HS-5 (cell line): ENCODE results near the gene LAX1.
"Not testable (repeated sequence)": the region's sequence is repeated elsewhere in the genome, so short reads cannot be mapped to it uniquely, and the experiment has no call there.

ENCODE experiments used
- DNase-seq: peaks from one replicate; pipeline ENCODE4 v3.0.0-alpha.2; 2012; ENCODE audit warnings: low read depth

Gene LAX1, protein sequence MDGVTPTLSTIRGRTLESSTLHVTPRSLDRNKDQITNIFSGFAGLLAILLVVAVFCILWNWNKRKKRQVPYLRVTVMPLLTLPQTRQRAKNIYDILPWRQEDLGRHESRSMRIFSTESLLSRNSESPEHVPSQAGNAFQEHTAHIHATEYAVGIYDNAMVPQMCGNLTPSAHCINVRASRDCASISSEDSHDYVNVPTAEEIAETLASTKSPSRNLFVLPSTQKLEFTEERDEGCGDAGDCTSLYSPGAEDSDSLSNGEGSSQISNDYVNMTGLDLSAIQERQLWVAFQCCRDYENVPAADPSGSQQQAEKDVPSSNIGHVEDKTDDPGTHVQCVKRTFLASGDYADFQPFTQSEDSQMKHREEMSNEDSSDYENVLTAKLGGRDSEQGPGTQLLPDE

DNA sequence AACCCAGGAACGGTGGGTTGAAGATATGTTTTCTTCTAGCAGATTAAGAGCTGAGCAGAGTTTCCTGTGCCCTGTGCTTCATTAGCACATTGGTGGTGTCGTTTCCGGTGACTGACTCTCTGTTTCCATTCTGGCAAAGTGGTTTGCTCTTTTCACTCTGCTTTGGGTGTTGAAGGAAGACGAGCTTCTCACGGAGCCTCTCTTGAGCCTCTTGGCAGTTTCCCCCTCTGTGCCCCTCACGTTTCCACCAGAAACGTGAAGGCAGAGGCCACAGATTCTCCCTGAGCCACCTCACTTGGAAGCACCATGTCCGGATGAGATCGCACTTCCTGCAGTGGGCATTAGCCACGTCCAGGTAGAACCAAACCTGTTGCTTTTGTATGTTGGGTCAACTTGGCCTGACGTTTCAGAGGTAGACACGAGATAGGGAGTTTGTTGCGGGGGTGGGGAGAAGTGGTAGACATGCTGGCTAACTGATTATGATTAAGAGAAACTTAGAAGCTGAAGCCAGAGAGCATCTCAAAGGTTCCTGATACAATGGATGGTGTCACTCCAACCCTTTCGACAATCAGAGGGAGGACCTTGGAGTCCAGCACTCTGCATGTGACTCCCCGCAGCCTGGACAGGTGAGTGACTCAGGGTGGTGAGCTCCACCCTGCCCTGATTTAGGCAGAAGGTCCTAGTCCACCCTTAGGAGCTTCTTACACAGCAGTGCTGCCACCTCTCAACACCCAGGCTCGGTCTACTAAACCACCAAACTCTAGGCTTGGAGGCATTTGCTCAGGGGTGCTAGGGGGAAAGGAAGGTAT lies at the start of gene LAX1:
Gene LAX1, plus strand, starts transcription at position 155 of the 809 bp plus-strand sequence. Its CDS starts 383 bp downstream, at position 538.
- no peak for DNase-seq

DNA sequence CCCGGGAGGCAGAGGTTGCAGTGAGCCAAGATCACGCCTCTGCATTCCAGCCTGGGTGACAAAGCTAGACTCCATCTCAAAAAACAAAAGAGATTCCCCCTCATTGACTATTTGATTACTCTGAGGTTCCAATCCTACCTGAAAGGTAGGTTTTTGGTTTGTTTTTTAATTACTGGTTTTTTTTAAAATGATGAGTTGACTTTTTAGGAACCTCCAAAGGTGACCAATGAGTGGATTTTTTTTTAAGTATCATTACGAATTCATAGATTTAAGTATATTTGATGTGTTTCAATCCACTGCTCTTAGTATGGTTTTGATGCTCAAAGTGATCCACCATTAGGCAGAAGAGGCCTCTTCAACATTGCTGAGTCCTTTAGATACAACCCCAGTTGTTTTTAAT lies 47.9 kb upstream of the LAX1 start:
- no peak for DNase-seq

DNA sequence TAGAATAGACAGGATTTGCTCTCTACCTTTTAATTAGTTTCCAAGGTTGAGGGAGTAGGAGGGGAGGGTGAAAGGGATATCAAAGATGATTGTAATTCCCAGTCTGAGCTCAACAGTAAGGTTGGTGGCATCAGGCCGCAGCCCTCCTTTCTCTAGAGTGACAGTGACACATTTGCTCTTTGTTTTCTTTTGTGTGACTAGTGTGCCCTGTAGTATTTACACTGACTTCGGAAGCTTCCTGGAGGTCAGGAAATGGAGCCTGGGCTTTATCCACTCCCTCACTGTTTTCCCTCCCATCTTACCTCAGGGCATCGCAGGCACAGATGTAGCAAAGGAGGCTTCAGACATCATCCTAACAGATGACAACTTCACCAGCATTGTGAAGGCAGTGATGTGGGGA lies 44.7 kb upstream of the LAX1 start:
- DNase-seq = no peak

DNA sequence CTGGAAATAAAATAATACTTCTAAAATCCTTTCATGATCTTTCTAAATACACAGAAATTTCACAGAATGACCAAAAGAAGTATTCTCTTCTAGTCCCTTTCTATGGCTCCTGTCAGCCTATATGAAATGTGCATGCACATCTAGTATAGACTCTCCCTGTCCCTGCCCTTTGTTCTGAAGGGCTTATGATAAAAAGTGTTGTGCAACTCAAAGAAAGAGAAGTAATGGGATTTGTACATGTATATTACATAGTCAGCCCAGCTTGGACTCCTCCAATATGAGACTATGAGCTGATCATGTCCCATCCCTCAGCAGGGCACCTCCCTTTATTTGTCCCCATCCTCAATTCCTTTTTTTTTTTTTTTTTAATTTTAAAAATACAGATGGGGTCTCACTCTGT lies 42.1 kb upstream of the LAX1 start:
- no peak for DNase-seq

DNA sequence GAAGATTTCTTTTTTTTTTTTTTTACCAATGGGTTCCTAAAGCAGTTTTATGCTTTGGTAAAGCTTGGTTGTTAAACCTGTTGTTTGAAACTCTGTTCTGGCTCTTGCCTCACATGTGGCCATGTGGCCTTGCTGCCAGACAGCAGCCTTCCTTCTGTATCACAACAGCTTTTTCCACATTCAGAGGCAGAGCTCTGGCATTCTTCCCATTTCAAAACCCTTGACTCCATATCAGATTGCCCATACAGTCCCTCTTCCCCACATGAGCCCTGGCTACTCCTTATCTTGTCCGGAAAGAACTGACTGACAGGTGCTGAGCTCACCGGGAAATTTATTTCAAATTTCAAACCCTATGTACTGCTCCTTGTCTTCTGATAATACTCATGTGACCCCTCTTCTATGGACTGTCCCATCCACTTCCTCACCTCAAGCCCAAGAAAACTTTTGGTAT lies 38.5 kb upstream of the LAX1 start:
- no peak for DNase-seq

DNA sequence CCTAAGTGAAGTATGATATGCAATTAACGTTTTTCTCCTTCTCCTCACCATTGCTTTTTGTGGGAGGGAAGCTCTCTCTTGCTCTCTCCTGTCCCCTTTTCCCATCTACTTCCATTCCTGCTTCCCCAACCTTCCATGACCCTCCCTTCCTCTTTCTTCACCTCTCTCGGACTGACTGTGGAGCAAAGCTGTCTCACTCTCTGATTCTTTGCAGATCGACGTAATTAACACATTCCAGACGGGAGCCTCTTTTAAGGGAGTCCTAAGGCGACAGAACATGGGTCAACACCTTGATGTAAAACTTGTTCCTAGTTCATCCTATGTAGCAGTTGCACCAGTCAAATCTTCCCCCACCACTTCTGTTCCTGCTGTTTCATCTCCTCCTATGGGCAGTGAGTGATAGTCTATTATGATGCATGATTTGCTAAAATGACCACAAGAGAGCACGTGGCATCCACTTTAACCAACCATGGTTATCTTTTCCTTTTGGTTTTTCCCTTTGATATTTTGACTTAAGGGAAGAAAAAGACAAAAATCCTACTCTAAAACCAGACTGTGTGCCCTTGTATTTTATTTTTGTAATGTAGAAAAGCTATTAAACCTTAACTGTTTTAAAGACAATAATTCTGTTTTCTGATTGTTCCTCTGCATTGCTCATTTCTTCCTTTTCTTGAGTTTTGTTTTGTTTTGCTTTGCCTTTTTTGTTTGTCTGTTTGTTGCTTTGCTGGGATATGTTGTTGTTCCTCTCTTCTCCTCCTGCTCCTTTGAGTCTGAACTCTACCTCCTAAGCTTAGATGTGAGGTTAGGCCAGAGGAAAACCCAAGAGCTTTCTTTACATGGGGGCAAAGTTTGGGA lies 31.7 kb upstream of the LAX1 start:
- no peak for DNase-seq

DNA sequence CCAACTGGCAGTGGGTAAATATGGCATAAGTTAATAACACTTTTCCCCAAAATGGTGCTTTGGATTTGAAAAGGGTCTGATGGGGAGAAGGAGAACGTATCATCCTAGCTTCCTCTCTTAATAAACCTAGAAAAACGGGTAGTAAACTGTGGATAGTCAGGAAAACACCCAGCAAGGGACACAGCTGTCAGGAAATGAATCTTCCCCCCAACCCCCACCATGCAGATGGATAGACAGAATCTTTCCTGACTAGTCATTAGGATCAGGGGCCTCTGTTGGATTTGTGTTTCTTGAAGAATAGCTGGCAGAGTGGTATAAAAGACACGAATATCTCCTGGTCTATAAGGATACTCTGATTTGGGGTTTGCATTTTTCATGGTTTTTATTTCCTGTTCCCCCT lies 22.5 kb upstream of the LAX1 start:
- no peak for DNase-seq

DNA sequence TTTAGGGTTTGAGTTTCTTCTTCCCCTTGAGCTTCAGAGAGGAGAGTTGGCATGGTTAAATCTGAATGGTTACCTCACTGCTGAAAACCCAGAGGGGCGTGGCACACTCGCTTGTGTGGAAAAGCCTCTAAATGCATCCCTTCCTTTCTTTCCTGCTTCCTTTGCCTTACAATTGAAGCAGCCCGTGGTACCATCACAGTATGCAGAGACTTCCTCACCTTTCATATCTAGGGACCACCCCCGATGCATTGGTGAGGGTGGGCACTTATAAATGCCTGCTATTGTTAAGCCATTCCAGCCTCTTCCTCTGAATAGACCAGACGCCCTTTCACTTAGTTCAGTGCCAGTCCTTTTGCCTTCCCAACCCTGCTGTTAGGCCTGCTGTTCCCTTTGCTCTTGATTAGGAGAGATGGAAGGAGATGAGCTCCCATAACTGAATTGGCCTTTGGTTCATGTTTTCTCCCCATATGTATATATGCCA lies 21.9 kb upstream of the LAX1 start:
- no peak for DNase-seq

DNA sequence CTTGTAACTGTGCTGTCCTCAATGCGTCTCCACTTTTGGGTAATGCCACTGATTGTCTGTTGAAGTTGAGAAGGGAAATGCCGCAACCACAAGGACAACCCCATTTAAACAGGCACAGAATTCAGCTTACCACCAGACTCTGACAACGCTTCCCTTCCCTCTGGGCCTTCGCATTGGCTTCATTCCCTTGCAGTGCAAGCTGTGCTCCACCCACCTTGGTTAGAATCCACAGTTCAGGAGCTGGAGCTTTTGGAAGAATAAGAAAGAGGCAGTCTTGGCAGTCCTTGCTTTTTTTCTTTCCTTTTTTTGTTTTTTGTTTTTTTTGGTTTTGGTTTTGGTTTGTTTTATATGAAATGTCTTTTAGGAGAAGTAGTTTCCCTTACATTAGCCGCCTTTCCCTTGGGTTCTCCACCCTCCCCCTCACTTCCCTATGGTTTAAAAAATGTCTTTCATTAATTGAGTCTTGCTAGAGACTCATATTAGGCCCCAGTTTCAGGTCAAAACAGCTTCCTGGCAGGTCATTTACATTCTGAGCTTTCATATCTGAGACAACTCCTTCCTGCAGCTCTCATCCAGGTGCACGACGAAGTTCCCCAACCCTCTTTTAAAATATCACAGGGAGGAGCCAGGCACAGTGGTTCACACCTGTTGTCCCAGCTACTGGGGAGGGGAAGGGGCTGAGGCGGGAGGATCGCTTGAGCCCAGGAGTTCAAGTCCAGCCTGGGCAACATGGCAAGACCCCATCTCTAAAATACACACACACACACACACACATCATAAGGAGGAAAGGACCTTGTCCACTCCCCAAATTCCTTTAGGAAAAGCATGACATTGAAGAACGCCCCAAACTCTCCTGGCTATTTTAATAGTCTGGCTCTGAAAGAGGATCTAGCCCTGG lies 20.7 kb upstream of the LAX1 start:
- no peak for DNase-seq

DNA sequence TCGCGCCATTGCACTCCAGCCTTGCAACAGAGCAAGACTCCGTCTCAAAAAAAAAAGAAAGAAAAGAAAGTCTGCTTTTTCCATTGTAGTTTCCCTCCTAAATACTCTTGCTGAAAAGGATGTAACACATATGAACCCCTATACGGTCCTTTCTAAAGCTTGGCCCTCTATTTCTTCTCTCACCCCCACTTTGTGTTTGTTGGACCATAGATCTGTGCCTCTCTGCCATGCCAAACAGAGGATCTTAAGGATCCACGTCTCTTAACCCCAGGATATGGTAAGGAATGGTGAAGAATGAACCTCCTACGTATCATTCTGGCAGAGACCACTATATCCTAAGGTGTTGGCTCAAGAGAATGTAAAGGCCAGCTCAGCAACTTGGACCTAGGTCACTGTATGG lies 18.7 kb upstream of the LAX1 start:
- no peak for DNase-seq

DNA sequence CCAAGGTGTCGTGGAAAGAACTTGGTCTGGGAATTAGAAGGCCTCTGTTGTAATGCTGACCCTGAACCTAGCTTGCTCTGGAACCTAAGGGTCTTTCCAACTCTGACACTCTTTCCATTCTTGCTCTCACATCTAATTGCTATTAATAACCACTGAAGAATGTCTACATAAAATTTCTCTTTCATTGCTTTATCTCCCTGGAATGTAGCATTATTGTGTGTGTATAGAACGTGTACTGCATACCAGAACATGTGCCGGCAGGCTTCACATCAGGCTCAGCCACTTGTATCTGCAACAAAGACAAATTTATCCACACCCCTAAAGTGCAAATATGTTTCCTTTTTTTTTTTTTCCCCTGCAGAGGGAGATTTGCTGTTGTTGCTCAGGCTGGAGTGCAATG lies 13.9 kb upstream of the LAX1 start:
- DNase-seq = no peak

DNA sequence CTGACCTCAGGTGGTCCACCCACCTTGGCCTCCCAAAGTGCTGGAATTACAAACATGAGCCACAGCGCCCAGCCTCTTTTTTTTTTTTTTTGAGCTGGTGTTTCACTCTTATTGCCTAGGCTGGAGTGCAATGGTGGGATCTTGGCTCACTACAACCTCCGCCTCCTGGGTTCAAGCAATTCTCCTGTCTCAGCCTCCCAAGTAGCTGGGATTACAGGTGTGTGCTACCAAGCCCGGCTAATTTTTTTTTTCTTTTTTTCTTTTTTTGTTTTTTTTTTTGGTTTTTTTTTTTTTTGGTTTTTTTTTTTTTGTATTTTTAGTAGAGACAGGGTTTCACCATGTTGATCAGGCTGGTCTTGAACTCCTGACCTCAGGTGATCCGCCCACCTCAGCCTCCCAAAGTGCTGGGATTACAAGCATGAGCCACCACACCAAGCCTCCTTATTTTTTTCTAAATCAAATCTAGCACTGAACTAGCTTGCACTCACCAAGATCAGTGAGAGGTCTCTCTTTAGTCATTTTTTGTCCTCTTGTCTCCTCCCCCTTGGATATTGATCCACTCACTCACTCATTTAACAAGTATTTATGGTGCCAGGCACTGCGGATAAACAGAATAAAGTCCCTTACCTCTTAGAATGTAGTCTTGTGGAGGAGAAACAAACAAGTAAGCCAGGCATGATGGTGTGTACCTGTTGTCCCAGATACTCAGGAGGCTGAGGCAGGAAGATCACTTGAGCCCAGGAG lies 13.2 kb upstream of the LAX1 start:
- not testable (repeated sequence) for DNase-seq

DNA sequence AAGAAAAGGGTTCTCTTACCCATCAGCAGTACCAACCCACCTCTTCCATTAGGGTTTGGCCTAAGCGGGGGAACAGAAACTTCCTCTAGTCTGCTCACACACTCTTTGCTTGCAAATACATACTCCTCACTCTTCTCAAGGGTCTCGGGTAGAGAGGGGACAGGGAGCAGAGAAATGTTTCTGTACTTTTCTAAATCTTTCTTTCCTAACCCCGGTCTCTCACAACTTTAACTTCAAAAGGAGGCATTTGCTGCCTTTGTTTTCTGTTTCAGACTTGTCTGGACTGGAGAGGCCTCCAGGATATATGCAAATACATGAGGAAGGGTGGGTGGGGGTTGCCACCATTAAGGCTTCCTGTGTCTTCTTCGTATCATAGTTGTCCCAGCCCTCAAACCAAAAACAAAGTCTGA lies 10.5 kb upstream of the LAX1 start:
- DNase-seq = no peak

DNA sequence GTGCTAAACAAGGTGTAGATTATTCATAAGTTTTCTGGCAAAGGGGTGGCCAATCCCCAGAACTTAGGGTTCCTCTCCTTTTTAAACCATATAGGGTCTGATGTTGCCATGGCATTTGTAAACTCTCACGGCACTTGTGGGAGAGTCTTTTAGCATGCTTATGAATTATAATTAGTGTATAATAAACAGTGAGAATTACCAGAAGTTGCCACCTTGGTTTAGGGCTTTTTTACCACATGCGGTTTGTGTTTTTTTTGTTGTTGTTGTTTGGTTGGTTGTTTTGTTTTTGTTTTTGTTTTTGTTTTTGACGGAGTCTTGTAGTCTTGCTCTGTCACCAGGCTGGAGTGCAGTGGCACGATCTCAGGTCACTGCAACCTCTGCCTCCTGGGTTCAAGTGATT lies 8.9 kb upstream of the LAX1 start:
- DNase-seq = no peak

DNA sequence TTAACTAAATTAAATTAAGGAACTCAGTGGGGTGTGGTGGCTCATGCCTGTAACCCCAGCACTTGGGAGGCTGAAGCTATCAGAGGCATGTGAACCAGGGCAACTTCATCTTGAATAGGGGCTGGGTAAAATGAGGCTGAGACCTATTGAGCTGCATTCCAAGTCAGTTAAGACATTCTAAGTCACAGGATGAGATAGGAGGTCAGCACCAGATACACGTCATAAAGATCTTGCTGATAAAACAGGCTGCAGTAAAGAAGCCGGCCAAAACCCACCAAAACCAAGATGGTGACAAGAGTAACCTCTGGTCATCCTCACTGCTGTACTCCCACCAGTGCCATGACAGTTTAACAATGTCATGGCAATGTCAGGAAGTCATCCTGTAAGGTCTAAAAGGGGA lies 6.2 kb upstream of the LAX1 start:
- not testable (repeated sequence) for DNase-seq

DNA sequence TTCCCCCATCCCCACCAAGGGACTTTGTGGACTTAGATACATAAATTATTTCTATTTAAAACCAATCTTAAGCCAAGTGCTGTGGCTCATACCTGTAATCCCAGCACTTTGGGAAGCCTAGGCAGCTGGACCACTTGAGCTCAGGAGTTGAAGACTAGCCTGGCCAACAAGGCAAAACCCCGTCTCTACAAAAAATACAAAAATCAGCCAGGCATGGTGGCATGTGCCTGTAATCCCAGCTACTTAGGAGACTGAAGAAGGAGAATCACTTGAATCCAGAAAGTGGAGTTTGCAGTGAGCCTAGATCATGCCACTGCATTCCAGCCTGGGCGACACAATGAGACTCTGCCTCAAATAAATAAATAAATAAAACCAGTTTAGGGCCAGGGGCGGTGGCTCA lies 4.5 kb upstream of the LAX1 start:
- DNase-seq = no peak

DNA sequence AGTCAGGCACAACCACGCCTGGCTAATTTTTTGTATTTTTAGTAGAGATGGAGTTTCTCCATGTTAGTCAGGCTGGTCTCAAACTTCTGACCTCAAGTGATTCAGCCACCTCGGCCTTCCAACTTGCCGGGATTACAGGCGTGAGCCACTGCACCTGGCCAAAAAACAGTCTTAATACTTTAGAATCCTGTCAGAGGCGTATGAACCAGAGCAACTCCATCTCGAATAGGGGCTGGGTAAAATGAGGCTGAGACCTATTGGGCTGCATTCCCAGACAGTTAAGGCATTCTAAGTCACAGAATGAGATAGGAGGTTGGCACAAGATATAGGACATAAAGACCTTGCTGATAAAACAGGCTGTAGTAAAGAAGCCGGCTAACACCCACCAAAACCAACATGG lies 3.0 kb upstream of the LAX1 start:
- DNase-seq = not testable (repeated sequence)

DNA sequence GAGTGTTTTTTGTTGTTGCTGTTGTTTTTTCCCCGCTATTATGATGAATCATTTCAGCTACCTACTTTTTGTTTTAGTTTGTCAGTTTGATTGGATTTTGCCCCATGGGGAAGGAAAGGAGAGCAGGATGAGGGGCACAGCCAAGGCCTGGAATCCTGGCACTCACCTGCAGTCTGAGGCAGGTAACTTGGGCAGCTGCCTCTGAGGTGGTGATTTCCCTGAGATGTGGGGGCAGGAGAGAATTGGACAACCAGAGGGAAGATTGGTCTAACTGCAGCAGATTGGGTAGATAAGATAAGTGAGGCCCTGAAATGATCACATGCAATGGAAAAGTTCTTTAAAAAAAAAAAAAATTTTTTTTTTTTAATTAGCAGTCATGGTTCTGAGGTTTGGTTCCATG lies 1.5 kb upstream of the LAX1 start:
- no peak for DNase-seq

DNA sequence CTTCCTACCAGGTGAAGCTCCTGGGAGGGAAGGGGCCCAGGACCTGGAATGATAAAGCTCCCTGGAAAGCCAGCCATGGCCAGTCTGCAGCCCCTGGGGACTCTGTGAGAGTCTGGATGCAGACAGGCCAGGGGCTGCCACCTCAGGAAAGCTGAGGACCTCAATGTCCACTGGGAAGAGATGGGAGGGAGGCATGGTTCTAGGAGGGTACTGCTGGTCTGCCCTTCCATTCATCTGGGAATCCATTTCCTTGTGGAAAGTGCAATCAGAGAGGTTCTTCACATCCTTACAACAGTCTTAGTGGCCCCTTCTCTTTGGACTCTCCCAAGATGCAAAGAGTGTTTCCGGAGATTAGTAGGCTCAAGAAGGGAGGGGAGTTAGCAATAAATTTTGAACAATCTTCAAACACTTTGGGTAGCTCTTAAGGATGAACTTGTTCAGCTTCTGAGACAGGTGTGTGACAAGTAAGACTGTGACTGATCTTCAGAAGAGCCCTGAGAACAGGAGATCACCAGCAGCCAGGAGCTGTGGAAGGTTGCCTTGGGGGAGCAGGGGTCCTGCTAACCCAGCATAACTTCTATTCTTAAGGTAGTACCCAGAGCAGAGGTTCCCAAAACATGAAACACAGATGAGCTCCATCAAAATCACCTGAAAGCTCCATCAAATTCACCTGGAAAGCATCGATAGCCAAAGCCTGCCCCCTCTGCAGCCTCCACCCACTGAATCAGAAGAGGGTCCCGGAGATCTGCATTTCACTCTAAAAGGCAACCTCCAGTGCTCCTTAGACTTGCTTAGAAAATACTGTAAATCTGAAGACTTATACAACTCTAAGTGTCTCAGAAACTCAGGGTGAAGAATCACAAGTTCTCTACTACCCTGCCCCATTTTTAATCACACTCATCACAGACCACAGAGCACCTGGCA lies 616 bp upstream of the LAX1 start:
- DNase-seq = no peak
